ENCODE data around the gene IGHMBP2. TPM values are rescaled to one million over a fixed set of nuclear protein-coding genes. Genes with fewer than 3 reads are reported as not detected.

IGHMBP2 gene
- total RNA-seq, 3 donors from 2014 or later, result 9.8 to 18.4 (median 13.6) TPM

DNA sequence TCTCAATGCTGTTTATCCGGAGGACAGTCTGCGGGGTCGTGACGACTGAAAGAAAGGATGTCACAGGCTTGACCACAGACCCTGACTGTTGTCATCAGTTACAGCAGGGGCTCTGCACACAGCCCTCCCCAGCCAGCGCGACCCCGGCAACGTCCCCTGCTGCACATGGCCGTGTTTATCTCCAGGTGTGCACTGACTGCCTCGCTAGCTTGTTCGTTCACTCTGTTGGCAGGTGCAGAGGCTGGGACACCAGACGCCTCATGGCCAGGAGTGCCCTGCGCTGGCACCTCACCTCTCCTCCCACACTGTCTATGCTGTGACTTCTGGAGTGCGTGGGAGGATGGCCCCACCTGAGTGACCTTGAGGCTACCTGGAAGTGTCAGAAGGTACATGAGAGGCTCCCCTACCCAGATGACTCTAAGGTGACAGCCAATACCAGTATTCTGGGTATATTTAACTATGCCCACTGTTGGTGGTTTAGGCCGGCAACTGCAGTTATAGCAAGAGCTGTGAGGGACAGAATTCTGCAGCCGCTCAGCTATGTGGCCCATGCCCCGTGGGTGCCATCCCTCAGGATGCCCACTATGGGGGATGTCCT lies 12.2 kb upstream of the IGHMBP2 start:
- Histone ChIP-seq H3K4me3 (peak overlapping the region in 1 of 3 donors; percentile 37), H3K9me3 (no peaks in the 10 kb centered on the region), H3K27me3 (no peaks in the 10 kb centered on the region), H3K36me3 (no peaks in the 10 kb centered on the region), H3K27ac (peak overlapping the region; percentile 68 to 91), H3K4me1 (peaks cover 6 to 11% of the 10 kb centered on the region in 2 donors)
- DNase-seq (ENCODE audit: low spot score in 2 of 2), result no peak
- intact Hi-C loops (cut with DNase I; ENCODE audit: low total_unique reads), result no loop called here
- TF ChIP-seq POLR2A (IDR thresholded peaks at IDR 0.05) (no peak), CTCF (IDR thresholded peaks at IDR 0.05) (no peak), POLR2AphosphoS5 (IDR thresholded peaks at IDR 0.05) (no peak)

GRCh38 chr11:68892576-68892975 lies 11.1 kb upstream of the IGHMBP2 start:
- Histone ChIP-seq H3K4me3 (no peak overlapping the region), H3K27me3 (no peaks in the 10 kb centered on the region), H3K36me3 (no peaks in the 10 kb centered on the region), H3K27ac (peak overlapping the region in 1 of 2 donors; percentile 69), H3K4me1 (peaks cover 6 to 11% of the 10 kb centered on the region in 2 donors), H3K9me3 (no peaks in the 10 kb centered on the region)
- TF ChIP-seq POLR2A (IDR thresholded peaks at IDR 0.05) (no peak), POLR2AphosphoS5 (IDR thresholded peaks at IDR 0.05) (no peak)
- no peak for DNase-seq (ENCODE audit: low spot score in 2 of 2)
- intact Hi-C loops (cut with DNase I; ENCODE audit: low total_unique reads), result no loop called here

- intact Hi-C loops (cut with DNase I; ENCODE audit: low total_unique reads), result no loop called here
- Histone ChIP-seq H3K36me3 (no peaks in the 10 kb centered on the region), H3K9me3 (no peaks in the 10 kb centered on the region), H3K4me1 (peaks cover 6 to 11% of the 10 kb centered on the region in 2 donors), H3K4me3 (no peak overlapping the region), H3K27me3 (no peaks in the 10 kb centered on the region), H3K27ac (no peak overlapping the region)
- no peak for DNase-seq (ENCODE audit: low spot score in 2 of 2)
- TF ChIP-seq CTCF (IDR thresholded peaks at IDR 0.05), result no peak
- no peak for TF ChIP-seq POLR2AphosphoS5 (IDR thresholded peaks at IDR 0.05)
- TF ChIP-seq POLR2A (IDR thresholded peaks at IDR 0.05), result no peak
Measured at GRCh38 chr11:68893282-68893681, 10.4 kb upstream of the IGHMBP2 start.

- no peaks in the 10 kb centered on the region for H3K36me3 ChIP-seq
- H3K4me1 ChIP-seq, result peaks cover 4% of the 10 kb centered on the region in 2 donors
- H3K9me3 ChIP-seq, result no peaks in the 10 kb centered on the region
- TF ChIP-seq CTCF (IDR thresholded peaks at IDR 0.05) (no peak), POLR2AphosphoS5 (IDR thresholded peaks at IDR 0.05) (no peak), POLR2A (IDR thresholded peaks at IDR 0.05) (no peak)
- intact Hi-C loops (cut with DNase I; ENCODE audit: low total_unique reads), result no loop called here
- no peaks in the 10 kb centered on the region for H3K27me3 ChIP-seq
- no peak for DNase-seq (ENCODE audit: low spot score in 2 of 2)
- H3K27ac ChIP-seq, result no peak overlapping the region
- no peak overlapping the region for H3K4me3 ChIP-seq
Measured at GRCh38 chr11:68896171-68896959, 7.3 kb upstream of the IGHMBP2 start.

DNA sequence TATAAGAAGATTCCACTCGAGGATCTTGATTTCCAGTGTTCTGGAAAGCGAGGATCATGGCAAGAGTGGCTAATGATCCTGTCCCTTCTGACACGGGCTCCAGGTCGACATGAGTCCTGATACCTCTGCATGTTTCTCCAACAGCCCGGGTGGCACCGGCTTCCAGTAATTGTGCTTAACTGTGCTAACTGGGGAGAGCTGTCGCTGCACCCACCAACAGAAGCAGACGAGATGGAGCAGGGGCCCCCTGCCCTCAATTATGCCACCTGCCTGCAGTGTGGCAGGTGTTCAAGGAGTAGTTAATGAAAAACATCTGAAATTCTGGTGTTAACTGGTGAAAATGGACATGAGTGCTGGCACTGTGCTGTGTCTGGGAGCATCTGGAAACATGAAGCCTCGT lies 6.2 kb upstream of the IGHMBP2 start:
- Histone ChIP-seq H3K4me1 (peaks cover 0 to 5% of the 10 kb centered on the region in 2 donors), H3K9me3 (no peaks in the 10 kb centered on the region), H3K27ac (peak overlapping the region in 1 of 2 donors; percentile 35), H3K27me3 (no peaks in the 10 kb centered on the region), H3K36me3 (no peaks in the 10 kb centered on the region), H3K4me3 (no peak overlapping the region)
- TF ChIP-seq CTCF (IDR thresholded peaks at IDR 0.05) (no peak), POLR2A (IDR thresholded peaks at IDR 0.05) (no peak)
- intact Hi-C loops (cut with DNase I; ENCODE audit: low total_unique reads), result no loop called here
- DNase-seq (ENCODE audit: low spot score in 2 of 2), result no peak
